Vagina (tissue), 2 donors: Measurements from ENCODE around the gene NANOS3. TPM values are rescaled to one million over a fixed set of nuclear protein-coding genes. Genes with fewer than 3 reads are reported as not detected.

Experiments
- DNase-seq, 2 donors: peaks; one replicate each; pipeline ENCODE4 v3.0.0-alpha.2; 2017; ENCODE audit errors: extremely low spot score in 2 of 2
- H3K27ac ChIP-seq: fragments of 200-600 bp; sonication (generic); one replicate; pipeline ENCODE4 v1.5.1; 2019
- H3K27me3 ChIP-seq: fragments of 200-600 bp; sonication (generic); one replicate; pipeline ENCODE4 v1.5.1; 2019
- H3K36me3 ChIP-seq, 2 donors: fragments of 200-600 bp; sonication (generic); one replicate each; pipeline ENCODE4 v1.5.1; 2017 to 2019
- H3K4me1 ChIP-seq: fragments of 200-600 bp; sonication (generic); one replicate; pipeline ENCODE4 v1.5.1; 2019
- H3K4me3 ChIP-seq, 2 donors: fragments of 200-600 bp; sonication (generic); 1 replicate in 1 of 2; 2 replicates in 1 of 2; pipeline ENCODE4 v1.5.1; 2016 to 2019
- H3K9me3 ChIP-seq: fragments of 200-600 bp; sonication (generic); one replicate; pipeline ENCODE4 v1.5.1; 2019
- CTCF ChIP-seq, 3 experiments: fragments of 450-650 bp in 2 of 3; fragments of 200-600 bp in 1 of 3; sonication (generic) in 1 of 3; IDR thresholded peaks; one replicate each; pipeline ENCODE4 v1.5.1; 2017 to 2019; ENCODE audit warnings: antibody characterized with exemption in 3 of 3, mild to moderate bottlenecking in 2 of 3, moderate library complexity in 2 of 3
- POLR2A ChIP-seq, 2 donors: fragments of 450-650 bp; IDR thresholded peaks; one replicate each; pipeline ENCODE4 v1.6.1; 2017; ENCODE audit warnings: antibody characterized with exemption in 2 of 2, mild to moderate bottlenecking in 2 of 2, moderate library complexity in 2 of 2
- POLR2AphosphoS5 ChIP-seq, 2 donors: sonication (generic); formaldehyde crosslinking; IDR thresholded peaks; one replicate each; pipeline ENCODE4 v1.9.0; 2017; ENCODE audit warnings: antibody characterized with exemption in 2 of 2, mild to moderate bottlenecking in 2 of 2, low read depth in 1 of 2; ENCODE audit not compliant: insufficient read depth in 1 of 2
- intact Hi-C: fragments of 100-400 bp; cut with DNase I; formaldehyde crosslinking; loops from one replicate; pipeline ENCODE4 v1.15.1; 2023
- total RNA-seq: library from RNA; depleted of rRNA; stranded (reverse); fragments of >200 nt; gene quantifications from one replicate; pipeline ENCODE4 v1.2.3, GENCODE V29; 2016

Gene NANOS3
- total RNA-seq, 1 donor from 2014 or later, result not detected

- H3K27me3 ChIP-seq, result no peaks in the 10 kb centered on the region
- H3K4me1 ChIP-seq, result peaks cover 83% of the 10 kb centered on the region
- peak overlapping the region; percentile 100 for H3K27ac ChIP-seq
- TF ChIP-seq POLR2AphosphoS5 (IDR thresholded peaks at IDR 0.05; ENCODE audit: insufficient read depth in 1 of 2, low read depth in 1 of 2) (peak; percentile 29 to 59), POLR2A (IDR thresholded peaks at IDR 0.05) (no peak), CTCF (IDR thresholded peaks at IDR 0.05) (no peak)
- intact Hi-C loops, result loop anchor here (10.0 kb wide), 1 partner anchor 689 kb away; the partner anchor contains the start of genes IER2 and STX10
- peak overlapping the region; percentile 98 to 100 for H3K4me3 ChIP-seq
- DNase-seq, result no peak
- H3K36me3 ChIP-seq, result no peaks in the 10 kb centered on the region
- no peaks in the 10 kb centered on the region for H3K9me3 ChIP-seq
Measured at GRCh38 chr19:13843104-13843921, 33.6 kb upstream of the NANOS3 start.

- Histone ChIP-seq H3K4me3 (no peak overlapping the region), H3K36me3 (no peaks in the 10 kb centered on the region), H3K27me3 (no peaks in the 10 kb centered on the region), H3K27ac (peak overlapping the region; percentile 100), H3K9me3 (no peaks in the 10 kb centered on the region), H3K4me1 (peaks cover 83% of the 10 kb centered on the region)
- no peak for TF ChIP-seq POLR2A (IDR thresholded peaks at IDR 0.05)
- no peak for TF ChIP-seq POLR2AphosphoS5 (IDR thresholded peaks at IDR 0.05; ENCODE audit: insufficient read depth in 1 of 2, low read depth in 1 of 2)
- TF ChIP-seq CTCF (IDR thresholded peaks at IDR 0.05), result no peak
- intact Hi-C loops, result loop anchor here (10.0 kb wide), 1 partner anchor 689 kb away; the partner anchor contains the start of genes IER2 and STX10
- DNase-seq, result no peak
Measured at GRCh38 chr19:13844130-13844631, 32.8 kb upstream of the NANOS3 start.

- DNase-seq, result peak in 1 of 2 donors; percentile 97
- intact Hi-C loops, result loop anchor here (10.0 kb wide), 1 partner anchor 692 kb away; the partner anchor contains the start of genes IER2 and STX10
- peak overlapping the region; percentile 54 to 67 for H3K4me3 ChIP-seq
- peak in 1 of 2 donors; percentile 82 for TF ChIP-seq POLR2AphosphoS5 (IDR thresholded peaks at IDR 0.05; ENCODE audit: insufficient read depth in 1 of 2, low read depth in 1 of 2)
- no peak for TF ChIP-seq POLR2A (IDR thresholded peaks at IDR 0.05)
- no peaks in the 10 kb centered on the region for H3K36me3 ChIP-seq
- no peaks in the 10 kb centered on the region for H3K9me3 ChIP-seq
- H3K4me1 ChIP-seq, result peaks cover 84% of the 10 kb centered on the region
- no peaks in the 10 kb centered on the region for H3K27me3 ChIP-seq
- peak overlapping the region; percentile 100 for H3K27ac ChIP-seq
Measured at GRCh38 chr19:13846557-13847406, 30.2 kb upstream of the NANOS3 start.

- peaks cover 91% of the 10 kb centered on the region for H3K4me1 ChIP-seq
- no peak for DNase-seq
- TF ChIP-seq POLR2AphosphoS5 (IDR thresholded peaks at IDR 0.05; ENCODE audit: insufficient read depth in 1 of 2, low read depth in 1 of 2) (peak; percentile 71 to 90), CTCF (IDR thresholded peaks at IDR 0.05) (no peak), POLR2A (IDR thresholded peaks at IDR 0.05) (peak in 1 of 2 donors; percentile 79)
- H3K27me3 ChIP-seq, result no peaks in the 10 kb centered on the region
- intact Hi-C loops, result loop anchor here (10.0 kb wide), 1 partner anchor 693 kb away; the partner anchor contains the start of genes IER2 and STX10
- H3K9me3 ChIP-seq, result no peaks in the 10 kb centered on the region
- peak overlapping the region; percentile 100 for H3K27ac ChIP-seq
- H3K36me3 ChIP-seq, result no peaks in the 10 kb centered on the region
- peak overlapping the region; percentile 54 to 67 for H3K4me3 ChIP-seq
Measured at GRCh38 chr19:13847407-13848339, 29.3 kb upstream of the NANOS3 start.
